ENCODE results near the gene KRTAP4-12.
"Not testable (repeated sequence)": the region's sequence is repeated elsewhere in the genome, so short reads cannot be mapped to it uniquely, and the experiment has no call there.

The KRTAP4-12 gene

GRCh38 chr17:41123991-41124371, at the start of gene KRTAP4-12:
KRTAP4-12 (minus strand) TSS chr17:41124182; CDS start chr17:41124122, 60 bp downstream.
- not testable (repeated sequence) for DNase-seq (ENCODE audit: low spot score)

GRCh38 chr17:41171886-41172285, 47.9 kb upstream of the KRTAP4-12 start:
- no peak for DNase-seq (ENCODE audit: low spot score)

GRCh38 chr17:41168121-41168520, 44.1 kb upstream of the KRTAP4-12 start, which contains the start of gene KRTAP4-3:
KRTAP4-3 (minus strand) TSS chr17:41168221; CDS start chr17:41168172, 49 bp downstream.
- no peak for DNase-seq (ENCODE audit: low spot score)

DNA sequence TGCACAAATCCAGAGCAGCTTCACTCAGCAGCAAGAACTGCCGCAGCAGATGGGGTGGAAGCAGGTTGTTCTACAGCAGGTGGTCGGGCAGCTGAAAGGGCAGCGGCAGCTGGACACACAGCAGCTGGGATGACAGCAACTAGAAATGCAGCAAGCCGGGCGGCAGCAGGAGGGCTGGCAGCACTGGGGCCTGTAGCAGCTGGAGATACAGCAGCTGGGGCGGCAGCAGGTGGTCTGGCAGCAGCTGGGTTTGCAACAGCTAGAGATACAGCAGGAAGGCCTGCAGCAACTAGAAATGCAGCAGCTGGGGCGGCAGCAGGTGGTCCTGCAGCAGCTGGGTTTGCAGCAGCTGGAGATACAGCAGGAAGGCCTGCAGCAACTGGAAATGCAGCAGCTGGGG, 43.6 kb upstream of the KRTAP4-12 start:
- no peak for DNase-seq (ENCODE audit: low spot score)

DNA sequence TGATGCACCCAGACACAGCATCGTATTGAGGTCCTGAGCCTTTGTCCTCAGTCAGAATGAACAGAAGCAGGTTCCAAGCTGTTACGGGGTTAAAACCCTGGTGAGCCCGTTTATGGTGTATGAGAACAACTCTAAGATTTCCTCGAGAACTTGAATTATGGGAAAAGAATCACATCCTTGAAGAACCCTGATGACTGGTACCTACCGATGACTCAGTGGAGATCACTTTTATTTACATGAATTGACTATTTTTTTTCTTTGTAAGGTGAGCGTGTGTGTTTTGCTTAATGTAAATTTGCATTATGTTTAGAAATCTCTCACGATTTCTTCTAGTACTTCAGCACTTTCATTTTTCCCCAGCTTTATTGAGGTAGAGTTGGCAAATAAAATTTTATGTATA, 39.8 kb upstream of the KRTAP4-12 start:
- DNase-seq (ENCODE audit: low spot score), result no peak

- no peak for DNase-seq (ENCODE audit: low spot score)
Measured at GRCh38 chr17:41160648-41161047, 36.7 kb upstream of the KRTAP4-12 start, which contains the start of gene KRTAP4-4. KRTAP4-4 (minus strand) TSS chr17:41160748; CDS start chr17:41160691, 57 bp downstream.

DNA sequence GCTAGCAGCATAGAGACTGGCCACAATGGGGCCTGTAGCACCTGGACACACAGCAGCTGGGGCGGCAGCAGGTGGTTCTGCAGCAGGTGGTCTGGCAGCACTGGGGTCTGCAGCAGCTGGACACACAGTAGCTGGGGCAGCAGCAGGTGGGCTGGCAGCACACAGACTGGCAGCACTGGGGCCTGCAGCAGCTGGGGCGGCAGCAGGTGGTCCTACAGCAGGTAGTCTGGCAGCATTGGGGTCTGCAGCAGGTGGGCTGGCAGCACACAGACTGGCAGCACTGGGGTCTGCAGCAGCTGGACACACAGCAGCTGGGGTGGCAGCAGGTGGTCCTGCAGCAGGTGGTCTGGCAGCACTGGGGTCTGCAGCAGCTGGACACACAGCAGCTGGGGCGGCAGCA, 36.2 kb upstream of the KRTAP4-12 start:
- not testable (repeated sequence) for DNase-seq (ENCODE audit: low spot score)

GRCh38 chr17:41153856-41154255, 29.9 kb upstream of the KRTAP4-12 start:
- no peak for DNase-seq (ENCODE audit: low spot score)

- no peak for DNase-seq (ENCODE audit: low spot score)
Measured at GRCh38 chr17:41151525-41151924, 27.5 kb upstream of the KRTAP4-12 start.

- DNase-seq (ENCODE audit: low spot score), result no peak
Measured at GRCh38 chr17:41150026-41150425, 26.0 kb upstream of the KRTAP4-12 start.

- DNase-seq (ENCODE audit: low spot score), result no peak
Measured at GRCh38 chr17:41149652-41149985, 25.6 kb upstream of the KRTAP4-12 start, which contains the start of gene KRTAP4-5. KRTAP4-5 (minus strand) TSS chr17:41149825; CDS start chr17:41149767, 58 bp downstream.

DNA sequence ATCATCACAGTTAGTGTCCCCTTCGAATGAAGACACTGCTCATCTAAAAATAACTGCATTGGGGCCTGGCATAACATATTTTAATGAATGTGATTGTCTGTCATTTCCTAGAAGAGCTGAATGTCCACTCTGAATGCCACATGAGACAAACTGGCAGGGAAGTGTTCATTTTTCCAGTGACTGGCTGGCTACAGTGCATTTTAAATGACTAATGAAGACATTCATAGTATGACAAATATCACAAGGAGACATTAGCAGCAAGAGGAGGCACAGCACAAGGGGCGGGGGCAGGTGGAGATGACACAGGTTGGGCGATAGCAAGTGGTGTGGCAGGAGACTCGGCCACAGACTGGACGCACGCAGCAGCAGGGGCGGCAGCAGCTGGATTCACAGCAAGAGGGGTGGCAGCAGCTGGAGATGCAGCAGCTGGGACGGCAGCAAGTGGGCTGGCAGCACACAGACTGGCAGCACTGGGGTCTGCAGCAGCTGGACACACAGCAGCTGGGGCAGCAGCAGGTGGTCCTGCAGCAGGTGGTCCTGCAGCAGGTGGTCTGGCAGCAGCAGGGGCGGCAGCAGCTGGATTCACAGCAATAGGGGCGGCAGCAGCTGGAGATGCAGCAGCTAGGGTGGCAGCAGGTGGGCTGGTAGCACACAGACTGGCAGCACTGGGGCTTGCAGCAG, 25.1 kb upstream of the KRTAP4-12 start:
- DNase-seq (ENCODE audit: low spot score), result not testable (repeated sequence)

DNA sequence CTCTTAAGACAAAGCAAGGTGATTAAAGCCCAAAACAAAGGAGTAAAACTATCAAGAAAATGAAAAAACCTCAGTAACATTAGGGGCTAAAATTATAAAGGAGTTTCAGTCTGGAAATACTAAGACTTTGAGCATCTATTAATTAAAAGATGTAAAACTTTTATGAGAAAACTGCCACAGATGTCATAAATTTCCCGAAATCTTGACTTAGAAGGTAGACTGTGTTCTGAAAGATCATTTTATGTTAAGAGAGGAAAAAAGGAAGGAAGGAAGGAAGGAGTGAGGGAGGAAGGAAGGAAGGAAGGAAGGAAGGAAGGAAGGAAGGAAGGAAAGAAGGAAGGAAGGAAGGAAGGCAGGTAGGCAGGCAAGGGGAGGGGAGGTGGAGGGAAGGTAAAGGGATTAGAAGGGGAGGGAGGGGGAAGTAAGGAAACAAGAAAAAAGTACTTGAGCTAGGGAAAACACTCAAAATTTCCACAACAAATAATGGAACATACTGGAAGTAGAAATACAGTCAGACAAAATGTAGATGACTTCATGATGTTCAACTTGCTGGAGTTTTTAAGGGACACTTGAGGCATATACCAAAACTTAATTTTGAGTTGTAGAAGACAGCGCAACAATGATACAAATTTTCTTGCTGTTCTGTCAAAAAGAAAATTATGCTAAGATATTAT, 23.7 kb upstream of the KRTAP4-12 start:
- no peak for DNase-seq (ENCODE audit: low spot score)

- no peak for DNase-seq (ENCODE audit: low spot score)
Measured at GRCh38 chr17:41145261-41145660, 21.3 kb upstream of the KRTAP4-12 start.

DNA sequence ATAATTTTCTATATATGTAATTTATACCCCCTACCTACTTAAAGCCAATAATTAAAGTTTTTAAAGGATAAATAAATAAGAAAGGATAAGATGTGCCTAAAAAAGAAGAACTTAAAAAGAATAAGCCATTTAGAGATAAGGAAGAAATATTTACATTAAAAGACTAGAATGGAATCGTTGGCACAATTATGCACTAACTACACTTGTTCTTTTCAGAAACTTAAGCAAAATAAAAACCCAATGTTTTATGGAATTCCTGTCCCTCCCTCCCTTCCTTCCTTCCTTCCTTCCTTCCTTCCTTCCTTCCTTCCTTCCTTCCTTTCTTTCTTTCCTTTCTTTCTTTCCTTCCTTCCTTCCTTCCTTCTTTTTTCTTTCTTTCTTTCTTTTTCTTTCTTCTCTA, 20.9 kb upstream of the KRTAP4-12 start:
- no peak for DNase-seq (ENCODE audit: low spot score)

DNA sequence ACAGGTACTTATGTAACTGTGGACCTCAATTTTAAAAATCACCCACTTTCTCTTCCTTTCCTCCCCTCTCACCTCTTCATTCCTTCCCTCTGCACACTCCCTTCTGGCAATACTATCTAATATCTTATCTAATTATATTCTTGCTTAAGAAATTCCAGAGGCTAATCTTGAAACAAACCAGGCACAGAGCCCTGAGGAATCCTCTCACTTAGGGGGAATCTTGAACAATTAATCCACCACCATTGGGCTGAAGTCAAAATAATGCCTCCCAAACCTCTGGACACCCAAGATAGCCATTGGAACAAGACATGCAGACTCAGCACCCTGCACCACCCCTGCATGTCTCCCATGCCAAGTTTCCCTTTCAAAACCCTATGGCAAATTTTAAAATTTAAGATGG, 17.4 kb upstream of the KRTAP4-12 start:
- DNase-seq (ENCODE audit: low spot score), result no peak

GRCh38 chr17:41140360-41141131, 16.6 kb upstream of the KRTAP4-12 start, which contains the start of gene KRTAP4-6:
KRTAP4-6 (minus strand) TSS chr17:41140544; CDS start chr17:41140487, 57 bp downstream.
- DNase-seq (ENCODE audit: low spot score), result no peak

DNA sequence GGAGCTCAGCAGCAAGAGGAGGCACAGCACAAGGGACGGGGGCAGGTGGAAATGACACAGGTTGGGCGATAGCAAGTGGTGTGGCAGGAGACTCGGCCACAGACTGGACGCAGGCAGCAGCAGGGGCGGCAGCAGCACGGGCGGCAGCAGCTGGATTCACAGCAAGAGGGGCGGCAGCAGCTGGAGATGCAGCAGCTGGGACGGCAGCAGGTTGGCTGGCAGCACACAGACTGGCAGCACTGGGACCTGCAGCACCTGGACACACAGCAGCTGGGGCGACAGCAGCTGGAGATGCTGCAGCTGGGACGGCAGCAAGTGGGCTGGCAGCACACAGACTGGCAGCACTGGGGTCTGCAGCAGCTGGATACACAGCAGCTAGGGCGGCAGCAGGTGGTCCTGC, 15.9 kb upstream of the KRTAP4-12 start:
- not testable (repeated sequence) for DNase-seq (ENCODE audit: low spot score)

DNA sequence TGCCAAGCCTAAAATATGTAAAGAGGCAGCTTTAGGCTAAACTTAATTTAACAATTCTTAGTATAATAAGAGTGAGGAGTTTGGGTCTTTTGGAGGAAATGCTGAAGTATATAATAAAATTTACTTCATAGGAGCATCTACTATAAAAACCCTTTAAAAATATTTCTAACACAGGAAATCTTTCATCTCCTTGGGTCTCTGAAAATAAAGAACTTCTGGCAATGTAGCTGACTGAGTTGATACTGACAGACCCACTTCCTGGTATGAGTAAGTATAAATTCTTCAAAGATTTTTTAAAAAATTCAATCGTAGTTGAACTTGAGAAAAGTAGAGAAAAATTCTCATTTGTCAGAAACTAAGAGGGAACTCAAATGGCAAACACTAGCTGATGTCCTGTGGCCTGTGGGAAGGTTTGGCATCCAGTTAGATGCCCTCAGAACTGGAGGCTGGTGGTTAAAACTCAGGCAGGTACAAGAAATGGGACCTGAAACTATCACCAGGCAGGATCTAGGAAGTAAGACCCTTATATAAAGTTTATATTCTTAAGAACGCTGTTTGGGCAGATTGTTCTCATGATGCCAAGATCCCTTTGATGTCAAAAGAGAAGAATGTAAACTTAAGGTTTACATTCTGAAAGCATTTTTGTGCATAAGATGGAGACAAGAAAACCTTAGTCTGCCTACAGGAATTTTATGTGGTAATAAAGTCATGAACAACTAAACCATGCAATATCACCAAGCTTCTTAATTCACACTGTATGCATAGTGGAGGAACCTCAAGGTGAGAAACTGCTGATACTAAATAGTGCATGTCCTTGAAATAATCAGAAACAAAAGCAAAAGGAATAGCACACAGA, 10.1 kb upstream of the KRTAP4-12 start:
- no peak for DNase-seq (ENCODE audit: low spot score)

DNA sequence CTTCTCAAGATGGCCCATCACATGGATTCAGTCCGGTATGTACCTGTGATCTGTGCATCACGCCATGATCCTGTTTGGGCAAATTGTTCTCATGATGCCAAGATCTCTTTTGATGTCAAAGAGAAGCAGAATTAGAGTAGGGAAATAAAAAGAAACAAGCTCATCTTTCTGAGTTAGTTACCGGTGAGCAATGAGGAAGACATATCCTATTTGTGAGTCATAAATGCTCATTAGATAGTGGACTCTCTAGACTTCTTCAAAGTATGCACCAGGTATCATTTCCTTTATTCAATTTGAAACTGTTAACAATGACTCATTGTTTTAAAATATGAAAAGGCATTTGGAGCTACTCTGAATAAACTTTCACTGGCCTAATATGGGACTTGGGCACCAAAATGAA, 8.0 kb upstream of the KRTAP4-12 start:
- DNase-seq (ENCODE audit: low spot score), result no peak

DNA sequence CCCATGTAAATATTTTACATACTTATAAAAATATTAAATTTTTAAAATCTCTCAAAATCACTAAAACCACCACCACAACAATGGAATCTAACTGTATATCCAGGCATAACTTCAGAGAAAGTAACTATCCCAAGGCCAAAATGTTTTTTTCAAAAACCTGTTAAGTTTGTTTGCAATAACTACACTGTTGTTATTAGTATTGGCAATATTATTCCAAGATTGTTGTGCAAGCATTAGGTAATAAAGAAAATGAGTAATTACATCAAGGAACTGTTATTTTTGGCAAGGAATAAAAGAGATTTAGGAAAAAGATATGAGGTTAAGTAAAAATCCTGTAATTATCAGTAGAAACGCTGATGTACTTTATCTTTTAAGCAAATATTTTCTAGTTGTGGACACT, 3.4 kb upstream of the KRTAP4-12 start:
- no peak for DNase-seq (ENCODE audit: low spot score)

DNA sequence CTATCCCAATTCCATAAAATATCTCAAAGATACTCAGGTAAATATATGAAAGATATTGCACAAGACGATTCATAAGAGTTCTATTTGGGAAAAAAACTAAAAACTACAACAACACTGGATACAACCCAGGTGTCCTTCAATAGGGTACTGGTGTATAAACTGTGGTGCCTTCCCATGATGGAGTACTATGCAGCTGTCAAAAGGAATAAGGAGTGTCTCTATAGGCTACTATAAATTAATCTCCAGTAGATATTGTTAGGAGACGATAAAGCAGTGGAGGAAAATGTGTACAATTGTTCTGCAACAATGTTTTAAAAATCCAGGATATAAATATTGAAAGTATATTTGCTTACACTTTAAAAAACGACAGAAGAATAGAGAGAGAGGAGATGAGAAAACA, 2.4 kb upstream of the KRTAP4-12 start:
- DNase-seq (ENCODE audit: low spot score), result no peak

Data from hematopoietic multipotent progenitor cell treated with erythropoietin and hydrocortisone succinate and interleukin-3 and kit ligand, for 17 days (in vitro differentiated cells).